OCI-LY7 (cell line): Measurements from ENCODE around the gene B3GNT9.

ENCODE experiments used
- CTCF ChIP-seq: fragments of 200-600 bp; sonication (generic); conservative IDR thresholded peaks from 2 replicates; pipeline ENCODE4 v1.5.1; 2014; ENCODE audit warnings: mild to moderate bottlenecking, antibody characterized with exemption, low read length, moderate library complexity, mixed read lengths
- EZH2phosphoT487 ChIP-seq: fragments of 200-600 bp; sonication (generic); IDR thresholded peaks from 2 replicates; pipeline ENCODE4 v1.6.1; 2018; ENCODE audit warnings: low read depth, borderline replicate concordance, mild to moderate bottlenecking, mixed run types, antibody characterized with exemption, low read length, moderate library complexity, mixed read lengths

- no peak for TF ChIP-seq CTCF
- no peak for TF ChIP-seq EZH2phosphoT487
These were observed 35.2 kb downstream of the B3GNT9 start for GRCh38 chr16:67115639-67116038.
